A673 (cell line): ENCODE measurements around the gene IBSP. TPM values are rescaled to one million over a fixed set of nuclear protein-coding genes. Genes with fewer than 3 reads are reported as not detected.

ENCODE experiments used
- BruUV-seq: library from RNA; stranded (reverse); fragments of 400-500 nt; replicated peaks from 2 replicates; lab custom pipeline; 2021; lab: Mats Ljungman, UMichigan
- CTCF ChIA-PET: fragments of 300-600 bp; sonication (Branson Sonifier 250); formaldehyde crosslinking; loops from one replicate; lab custom pipeline; 2022; ENCODE audit warnings: antibody characterized with exemption; lab: Charles Lee
- POLR2A ChIA-PET: fragments of 300-600 bp; sonication (Branson Sonifier 250); formaldehyde crosslinking; loops from one replicate; lab custom pipeline; 2022; ENCODE audit warnings: antibody characterized with exemption; ENCODE audit not compliant: low non-redundant PET; lab: Charles Lee
- DNase-seq: peaks from one replicate; pipeline ENCODE4 v3.0.0-alpha.2; 2015; ENCODE audit warnings: low spot score
- H3K27ac ChIP-seq: fragments of 200-600 bp; sonication (generic); 2 replicates; pipeline ENCODE4 v1.5.1; 2016; ENCODE audit warnings: mixed run types, low read depth, mild to moderate bottlenecking, mixed read lengths, antibody characterized with exemption, low read length; ENCODE audit not compliant: poor library complexity, severe bottlenecking
- H3K27me3 ChIP-seq: fragments of 200-600 bp; sonication (generic); replicated peaks from 2 replicates; pipeline ENCODE4 v1.6.1; 2017; ENCODE audit warnings: mixed run types, low read depth, mild to moderate bottlenecking, mixed read lengths, antibody characterized with exemption, low read length; ENCODE audit not compliant: insufficient read depth, poor library complexity
- H3K36me3 ChIP-seq: fragments of 200-600 bp; sonication (generic); 2 replicates; pipeline ENCODE4 v1.6.1; 2016; ENCODE audit warnings: mixed run types, mild to moderate bottlenecking, mixed read lengths, antibody characterized with exemption, low read length; ENCODE audit not compliant: insufficient read depth, poor library complexity, severe bottlenecking
- H3K4me1 ChIP-seq: fragments of 200-600 bp; sonication (generic); 2 replicates; pipeline ENCODE4 v1.6.1; 2017; ENCODE audit warnings: mixed run types, mild to moderate bottlenecking, mixed read lengths, antibody characterized with exemption, low read length; ENCODE audit not compliant: insufficient read depth, poor library complexity, severe bottlenecking
- H3K4me3 ChIP-seq: fragments of 200-600 bp; sonication (generic); 2 replicates; pipeline ENCODE4 v1.5.1; 2016; ENCODE audit warnings: low read depth, mixed run types, mild to moderate bottlenecking, mixed read lengths, low read length; ENCODE audit not compliant: poor library complexity, severe bottlenecking
- H3K9me3 ChIP-seq: fragments of 200-600 bp; sonication (generic); 2 replicates; pipeline ENCODE4 v1.6.1; 2016; ENCODE audit warnings: mixed run types, low read depth, mild to moderate bottlenecking, mixed read lengths, antibody characterized with exemption, low read length; ENCODE audit not compliant: poor library complexity, severe bottlenecking
- EZH2 ChIP-seq: fragments of 200-600 bp; sonication (generic); IDR thresholded peaks from 2 replicates; pipeline ENCODE4 v1.6.1; 2017; ENCODE audit warnings: borderline replicate concordance, low read depth, mild to moderate bottlenecking, mixed read lengths, antibody characterized with exemption, low read length; ENCODE audit not compliant: poor library complexity, severe bottlenecking
- intact Hi-C: fragments of 100-400 bp; cut with micrococcal nuclease; formaldehyde crosslinking; loops from one replicate; pipeline ENCODE4 v1.10.0; 2022; ENCODE audit not compliant: unreplicated experiment
- total RNA-seq: library from RNA; stranded (reverse); gene quantifications from 2 replicates; pipeline ENCODE4 v1.2.3, GENCODE V29; 2021
- TF ChIP-seq, protein P1 (sequence below): fragments of 300-800, 200-600 bp; sonication (generic); conservative IDR thresholded peaks from 2 replicates; pipeline ENCODE4 v1.5.1; 2017; ENCODE audit warnings: low read depth, mild to moderate bottlenecking, antibody characterized with exemption, low read length, moderate library complexity, mixed read lengths

IBSP gene
- total RNA-seq, 1 experiment from 2014 or later: not detected

DNA sequence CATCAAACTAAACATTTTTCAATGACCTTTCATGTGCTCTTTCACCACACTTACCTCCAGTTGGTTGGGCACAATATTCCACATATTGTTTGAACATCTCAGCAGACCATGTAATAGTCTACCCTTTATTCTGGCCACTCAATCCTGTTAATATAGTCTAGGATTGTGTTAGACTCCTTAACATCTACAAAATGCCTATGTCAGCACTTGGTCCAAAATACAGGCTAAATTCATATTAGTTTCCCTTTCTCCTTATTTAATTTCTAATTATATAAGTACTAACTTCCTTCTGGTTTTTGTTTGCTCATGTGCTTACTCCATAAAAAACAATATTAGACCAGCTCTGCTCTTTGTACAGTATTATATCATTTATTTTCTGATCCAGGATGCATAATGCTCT is 54.5 kb downstream of the IBSP start:
- DNase-seq: no peak
- ChIA-PET POLR2A (no interaction called here), CTCF (no interaction called here)
- TF ChIP-seq, protein P1, sequence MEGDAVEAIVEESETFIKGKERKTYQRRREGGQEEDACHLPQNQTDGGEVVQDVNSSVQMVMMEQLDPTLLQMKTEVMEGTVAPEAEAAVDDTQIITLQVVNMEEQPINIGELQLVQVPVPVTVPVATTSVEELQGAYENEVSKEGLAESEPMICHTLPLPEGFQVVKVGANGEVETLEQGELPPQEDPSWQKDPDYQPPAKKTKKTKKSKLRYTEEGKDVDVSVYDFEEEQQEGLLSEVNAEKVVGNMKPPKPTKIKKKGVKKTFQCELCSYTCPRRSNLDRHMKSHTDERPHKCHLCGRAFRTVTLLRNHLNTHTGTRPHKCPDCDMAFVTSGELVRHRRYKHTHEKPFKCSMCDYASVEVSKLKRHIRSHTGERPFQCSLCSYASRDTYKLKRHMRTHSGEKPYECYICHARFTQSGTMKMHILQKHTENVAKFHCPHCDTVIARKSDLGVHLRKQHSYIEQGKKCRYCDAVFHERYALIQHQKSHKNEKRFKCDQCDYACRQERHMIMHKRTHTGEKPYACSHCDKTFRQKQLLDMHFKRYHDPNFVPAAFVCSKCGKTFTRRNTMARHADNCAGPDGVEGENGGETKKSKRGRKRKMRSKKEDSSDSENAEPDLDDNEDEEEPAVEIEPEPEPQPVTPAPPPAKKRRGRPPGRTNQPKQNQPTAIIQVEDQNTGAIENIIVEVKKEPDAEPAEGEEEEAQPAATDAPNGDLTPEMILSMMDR: no peak
- no peak for TF ChIP-seq EZH2
- no peaks in the 10 kb centered on the region for H3K9me3 ChIP-seq
- H3K27me3 ChIP-seq: no peaks in the 10 kb centered on the region
- H3K27ac ChIP-seq: no peak overlapping the region
- H3K36me3 ChIP-seq: no peaks in the 10 kb centered on the region
- BruUV-seq: no TSS peak
- H3K4me3 ChIP-seq: no peak overlapping the region
- intact Hi-C loops: loop anchor here (1.0 to 10.0 kb wide), 3 partner anchors 119 to 661 kb away; no protein-coding TSS in a partner anchor
- H3K4me1 ChIP-seq: no peaks in the 10 kb centered on the region

DNA sequence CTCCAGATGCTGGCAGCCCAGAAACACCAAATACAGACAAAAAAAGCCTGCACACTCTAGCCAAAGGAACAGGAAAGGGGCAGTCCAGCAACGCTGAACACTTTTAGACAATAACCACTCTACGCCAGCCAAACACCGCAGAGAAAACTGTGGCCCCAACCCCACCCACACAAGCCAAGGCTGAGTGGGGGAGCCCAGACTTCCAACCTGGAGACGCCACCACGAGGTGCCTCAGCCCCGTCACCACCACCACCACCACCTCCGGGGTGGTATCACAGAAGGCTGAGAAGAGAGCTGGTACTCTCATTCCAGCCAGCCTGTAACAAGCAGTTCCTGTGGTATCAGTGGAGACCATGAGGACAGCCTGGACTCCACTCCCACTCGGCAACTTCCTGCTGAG is 56.2 kb downstream of the IBSP start:
- intact Hi-C loops: loop anchor here (10.0 kb wide), 1 partner anchor 659 kb away; no protein-coding TSS in a partner anchor
- no peaks in the 10 kb centered on the region for H3K36me3 ChIP-seq
- H3K27ac ChIP-seq: no peak overlapping the region
- no peak overlapping the region for H3K4me3 ChIP-seq
- no peaks in the 10 kb centered on the region for H3K27me3 ChIP-seq
- TF ChIP-seq EZH2: no peak
- TF ChIP-seq, protein P1: no peak
- BruUV-seq: no TSS peak
- no peak for DNase-seq
- no peaks in the 10 kb centered on the region for H3K9me3 ChIP-seq
- ChIA-PET CTCF (no interaction called here), POLR2A (no interaction called here)
- H3K4me1 ChIP-seq: no peaks in the 10 kb centered on the region

DNA sequence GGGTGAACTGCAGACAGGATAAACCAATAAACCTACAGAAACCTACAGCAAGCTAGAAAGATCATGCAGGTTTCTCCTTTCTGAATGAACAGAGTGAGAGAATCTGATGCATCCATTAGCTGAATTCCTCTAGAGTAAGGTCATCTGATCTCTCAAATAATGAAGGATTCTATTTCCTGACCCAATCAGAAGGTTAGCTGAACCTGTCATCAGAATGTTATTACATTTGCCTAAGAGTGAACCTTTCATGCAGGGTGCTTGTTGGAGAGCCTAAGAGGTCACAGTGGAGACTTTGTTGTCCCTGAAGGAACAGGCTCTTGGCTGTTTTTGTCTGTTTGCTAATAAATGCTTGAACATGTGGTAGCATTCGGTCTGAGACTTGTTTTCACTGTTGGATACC is 57.5 kb downstream of the IBSP start:
- CTCF ChIA-PET: no interaction called here
- BruUV-seq: no TSS peak

More for the DNA sequence above, 57.5 kb downstream of the IBSP start:
- Histone ChIP-seq H3K27ac (no peak overlapping the region), H3K27me3 (no peaks in the 10 kb centered on the region), H3K4me3 (no peak overlapping the region), H3K36me3 (no peaks in the 10 kb centered on the region), H3K9me3 (no peaks in the 10 kb centered on the region), H3K4me1 (no peaks in the 10 kb centered on the region)
- TF ChIP-seq, protein P1: no peak
- TF ChIP-seq EZH2: no peak
- DNase-seq: no peak
- intact Hi-C loops: loop anchor here (10.0 kb wide), 1 partner anchor 658 kb away; no protein-coding TSS in a partner anchor
- POLR2A ChIA-PET: no interaction called here
